PC-9 (cell line): ENCODE data around the gene GGCX. TPM values are rescaled to one million over a fixed set of nuclear protein-coding genes. Genes with fewer than 3 reads are reported as not detected.
"Not testable (repeated sequence)": the region's sequence is repeated elsewhere in the genome, so short reads cannot be mapped to it uniquely, and the experiment has no call there.

Experiments
- BruUV-seq: library from RNA; stranded (reverse); fragments of 400-500 nt; replicated peaks from 2 replicates; lab custom pipeline; 2021; lab: Mats Ljungman, UMichigan
- CTCF ChIA-PET: fragments of 300-600 bp; sonication (Branson Sonifier 250); formaldehyde crosslinking; loops from one replicate; lab custom pipeline; 2022; ENCODE audit warnings: antibody characterized with exemption; lab: Charles Lee
- POLR2A ChIA-PET: fragments of 300-600 bp; sonication (Branson Sonifier 250); formaldehyde crosslinking; loops from one replicate; lab custom pipeline; 2022; ENCODE audit warnings: antibody characterized with exemption; ENCODE audit not compliant: unreplicated experiment; lab: Charles Lee
- DNase-seq, 2 experiments: peaks; one replicate each; pipeline versions ENCODE4 v3.0.0 to v3.0.0-alpha.2; 2015 to 2022; ENCODE audit warnings: mixed read lengths in 1 of 2
- H2AFZ ChIP-seq: fragments of 200-600 bp; sonication (generic); 2 replicates; pipeline ENCODE4 v1.8.1; 2017; ENCODE audit warnings: antibody characterized with exemption
- H3F3A ChIP-seq: fragments of 200-600 bp; sonication (generic); 2 replicates; pipeline ENCODE4 v1.8.1; 2017; ENCODE audit warnings: antibody characterized with exemption, mild to moderate bottlenecking, low read depth; ENCODE audit not compliant: insufficient read depth
- H3K27ac ChIP-seq: fragments of 200-600 bp; sonication (generic); 2 replicates; pipeline ENCODE4 v1.6.1; 2016; ENCODE audit warnings: mixed run types
- H3K27me3 ChIP-seq: fragments of 200-600 bp; sonication (generic); 2 replicates; pipeline ENCODE4 v1.6.1; 2016; ENCODE audit warnings: low read depth, mixed run types; ENCODE audit not compliant: insufficient read depth
- H3K36me3 ChIP-seq: fragments of 200-600 bp; sonication (generic); 2 replicates; pipeline ENCODE4 v1.6.1; 2016; ENCODE audit warnings: low read depth, mixed run types
- H3K4me1 ChIP-seq: fragments of 200-600 bp; sonication (generic); replicated peaks from 2 replicates; pipeline ENCODE4 v1.6.1; 2016; ENCODE audit warnings: mixed run types; ENCODE audit not compliant: insufficient read depth
- H3K4me2 ChIP-seq: fragments of 200-600 bp; sonication (generic); 2 replicates; pipeline ENCODE4 v1.6.1; 2017; ENCODE audit warnings: mixed run types
- H3K4me3 ChIP-seq: fragments of 200-600 bp; sonication (generic); 2 replicates; pipeline ENCODE4 v1.6.1; 2016; ENCODE audit warnings: mixed run types
- H3K79me2 ChIP-seq: fragments of 200-600 bp; sonication (generic); 2 replicates; pipeline ENCODE4 v1.6.1; 2017; ENCODE audit warnings: low read depth, mixed run types
- H3K9me2 ChIP-seq: fragments of 200-600 bp; sonication (generic); 2 replicates; pipeline ENCODE4 v1.8.1; 2017; ENCODE audit warnings: mild to moderate bottlenecking; ENCODE audit not compliant: insufficient read depth
- H3K9me3 ChIP-seq: fragments of 200-600 bp; sonication (generic); 2 replicates; pipeline ENCODE4 v1.8.1; 2016; ENCODE audit warnings: low read depth; ENCODE audit not compliant: insufficient read depth
- H4K20me1 ChIP-seq: fragments of 200-600 bp; sonication (generic); 2 replicates; pipeline ENCODE4 v1.8.1; 2017; ENCODE audit not compliant: insufficient read depth
- EZH2 ChIP-seq: fragments of 200-600 bp; sonication (generic); IDR thresholded peaks from 2 replicates; pipeline ENCODE4 v1.8.0; 2017; ENCODE audit warnings: antibody characterized with exemption, low read depth
- intact Hi-C: fragments of 100-400 bp; cut with micrococcal nuclease; formaldehyde crosslinking; loops from one replicate; pipeline ENCODE4 v1.10.0; 2022; ENCODE audit not compliant: unreplicated experiment
- total RNA-seq: library from RNA; stranded (reverse); gene quantifications from 2 replicates; pipeline ENCODE4 v1.2.3, GENCODE V29; 2021
- TF ChIP-seq, protein P1 (sequence below): fragments of 200-600 bp; sonication (generic); conservative IDR thresholded peaks from 2 replicates; pipeline ENCODE4 v1.6.1; 2017; ENCODE audit warnings: mixed run types, antibody characterized with exemption, mild to moderate bottlenecking, moderate library complexity

The GGCX gene
- total RNA-seq, 1 experiment from 2014 or later: 30.2 TPM

DNA sequence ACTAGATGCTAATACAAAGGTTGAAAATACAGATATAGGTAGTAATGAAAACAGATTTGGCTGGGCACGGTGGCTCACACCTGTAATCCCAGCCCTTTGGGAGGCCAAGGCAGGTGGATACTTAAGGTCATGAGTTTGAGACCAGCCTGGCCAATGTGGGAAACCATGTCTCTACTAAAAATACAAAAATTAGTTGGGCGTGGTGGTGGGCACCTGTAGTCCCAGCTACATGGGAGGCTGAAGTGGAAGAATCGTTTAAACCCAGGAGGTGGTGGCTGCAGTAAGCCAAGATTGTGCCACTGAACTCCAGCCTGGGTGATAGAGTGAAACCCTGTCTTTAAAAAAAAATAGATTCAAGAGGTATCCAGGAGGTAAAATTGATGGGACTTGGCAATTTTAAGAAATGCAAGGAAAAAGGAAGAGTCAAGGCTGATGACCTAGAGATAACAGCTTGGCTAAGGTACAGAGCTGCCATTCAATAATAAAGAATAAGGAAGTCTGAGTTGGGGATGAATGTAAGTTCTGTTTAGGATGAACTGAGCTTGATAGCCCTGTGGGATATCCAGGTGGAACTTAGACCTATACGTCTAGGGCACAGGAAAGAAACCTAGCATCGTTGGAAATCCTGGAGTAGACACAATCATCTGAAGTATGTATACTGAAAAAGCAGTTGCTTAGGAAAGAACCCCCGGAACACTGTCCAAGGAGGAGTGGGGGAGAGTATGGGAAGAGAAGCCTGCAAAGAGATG is 13.3 kb downstream of the GGCX start:
- TF ChIP-seq EZH2: no peak
- TF ChIP-seq, protein P1, sequence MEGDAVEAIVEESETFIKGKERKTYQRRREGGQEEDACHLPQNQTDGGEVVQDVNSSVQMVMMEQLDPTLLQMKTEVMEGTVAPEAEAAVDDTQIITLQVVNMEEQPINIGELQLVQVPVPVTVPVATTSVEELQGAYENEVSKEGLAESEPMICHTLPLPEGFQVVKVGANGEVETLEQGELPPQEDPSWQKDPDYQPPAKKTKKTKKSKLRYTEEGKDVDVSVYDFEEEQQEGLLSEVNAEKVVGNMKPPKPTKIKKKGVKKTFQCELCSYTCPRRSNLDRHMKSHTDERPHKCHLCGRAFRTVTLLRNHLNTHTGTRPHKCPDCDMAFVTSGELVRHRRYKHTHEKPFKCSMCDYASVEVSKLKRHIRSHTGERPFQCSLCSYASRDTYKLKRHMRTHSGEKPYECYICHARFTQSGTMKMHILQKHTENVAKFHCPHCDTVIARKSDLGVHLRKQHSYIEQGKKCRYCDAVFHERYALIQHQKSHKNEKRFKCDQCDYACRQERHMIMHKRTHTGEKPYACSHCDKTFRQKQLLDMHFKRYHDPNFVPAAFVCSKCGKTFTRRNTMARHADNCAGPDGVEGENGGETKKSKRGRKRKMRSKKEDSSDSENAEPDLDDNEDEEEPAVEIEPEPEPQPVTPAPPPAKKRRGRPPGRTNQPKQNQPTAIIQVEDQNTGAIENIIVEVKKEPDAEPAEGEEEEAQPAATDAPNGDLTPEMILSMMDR: no peak

DNA sequence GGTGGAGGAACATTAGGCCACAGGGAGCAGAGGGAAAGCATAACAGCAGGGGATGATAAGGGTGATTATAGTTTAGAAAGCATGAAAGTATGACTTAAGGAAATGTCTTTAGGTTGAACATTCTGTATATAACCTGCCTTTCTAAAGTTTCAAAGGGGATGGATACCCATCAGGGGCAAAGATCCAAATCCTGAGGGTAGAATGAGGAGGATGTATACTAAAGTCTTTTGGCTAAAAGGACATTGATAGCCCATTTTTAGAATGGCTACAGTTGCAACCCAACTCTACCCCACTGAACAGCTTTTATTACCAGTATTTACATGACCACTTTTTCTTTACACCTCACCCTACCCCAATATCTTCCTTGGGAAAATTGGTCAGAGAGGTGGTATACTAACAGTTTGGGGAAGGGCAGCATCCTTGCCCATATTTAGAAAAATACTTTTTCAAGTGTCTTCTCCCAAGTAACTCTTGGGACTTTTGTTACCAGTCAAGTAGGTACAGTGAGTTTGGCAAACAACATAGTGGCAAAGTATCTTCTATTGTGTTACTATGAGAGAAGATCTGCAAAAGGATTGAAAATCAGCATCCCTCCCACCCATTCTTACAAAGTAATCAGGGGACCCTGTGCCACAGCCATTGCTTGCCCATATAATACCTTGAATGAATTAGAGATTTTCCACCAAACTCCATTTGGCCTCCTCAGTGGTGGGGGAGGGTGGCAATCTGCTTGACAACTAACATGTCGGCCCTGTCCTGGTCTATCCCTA is 14.0 kb downstream of the GGCX start:
- ChIA-PET POLR2A (no interaction called here), CTCF (no interaction called here)
- Histone ChIP-seq H3K4me3 (no peak overlapping the region), H4K20me1 (peaks cover 40% of the 10 kb centered on the region), H3K4me1 (peaks cover 12% of the 10 kb centered on the region), H3K9me3 (no peaks in the 10 kb centered on the region), H3K27me3 (no peaks in the 10 kb centered on the region), H3K27ac (peak overlapping the region; percentile 41), H3K4me2 (no peak overlapping the region), H3F3A (peaks cover 77% of the 10 kb centered on the region), H3K36me3 (peaks cover 33% of the 10 kb centered on the region), H3K9me2 (no peaks in the 10 kb centered on the region), H3K79me2 (peaks cover 15% of the 10 kb centered on the region), H2AFZ (no peak overlapping the region)
- TF ChIP-seq, protein P1: no peak
- no peak for TF ChIP-seq EZH2
- no TSS peak for BruUV-seq
- intact Hi-C loops: no loop called here
- DNase-seq: no peak

More for the DNA sequence above, 13.3 kb downstream of the GGCX start:
- intact Hi-C loops: no loop called here
- Histone ChIP-seq H3K4me1 (peaks cover 4% of the 10 kb centered on the region), H2AFZ (no peak overlapping the region), H3K4me2 (no peak overlapping the region), H3K27ac (no peak overlapping the region), H3K79me2 (peaks cover 7% of the 10 kb centered on the region), H4K20me1 (peaks cover 33% of the 10 kb centered on the region), H3K9me2 (no peaks in the 10 kb centered on the region), H3K27me3 (no peaks in the 10 kb centered on the region), H3K4me3 (no peak overlapping the region), H3K36me3 (peaks cover 25% of the 10 kb centered on the region), H3F3A (peaks cover 69% of the 10 kb centered on the region), H3K9me3 (no peaks in the 10 kb centered on the region)
- BruUV-seq: no TSS peak
- DNase-seq: no peak
- CTCF ChIA-PET: no interaction called here
- POLR2A ChIA-PET: no interaction called here

DNA sequence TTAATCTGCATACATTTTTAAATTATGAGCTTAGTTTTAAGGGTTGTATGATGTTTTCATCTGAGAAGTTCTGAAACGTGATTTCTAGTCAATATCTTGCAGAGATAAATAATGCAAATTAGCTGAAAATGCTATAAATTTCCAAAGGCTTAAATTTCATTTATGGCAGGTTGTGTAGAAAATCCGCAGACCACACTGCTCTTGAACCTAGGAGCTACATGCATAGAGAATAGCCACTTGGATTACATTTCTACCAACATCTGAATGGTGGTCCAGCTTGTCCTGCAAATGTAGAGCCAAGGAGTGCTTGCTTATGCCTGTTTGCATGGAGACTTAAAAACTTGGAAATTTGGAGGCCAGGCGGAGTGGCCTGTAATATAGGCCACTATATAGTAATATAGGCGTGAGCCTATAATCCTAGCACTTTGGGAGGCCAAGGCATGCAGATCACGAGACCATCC is 15.5 kb downstream of the GGCX start:
- H3K79me2 ChIP-seq: peaks cover 29% of the 10 kb centered on the region
- H3K4me3 ChIP-seq: no peak overlapping the region
- DNase-seq: no peak
- POLR2A ChIA-PET: interaction anchor here (0.6 to 1.0 kb wide), 5 partner anchors 11 to 489 kb away, joined by 3 to 5 read pairs (median 3); no protein-coding TSS in a partner anchor
- peaks cover 55% of the 10 kb centered on the region for H4K20me1 ChIP-seq
- H3K4me1 ChIP-seq: peaks cover 25% of the 10 kb centered on the region
- CTCF ChIA-PET: no interaction called here
- no peak for TF ChIP-seq EZH2
- TF ChIP-seq, protein P1: no peak
- H3K36me3 ChIP-seq: peaks cover 42% of the 10 kb centered on the region
- intact Hi-C loops: no loop called here
- H3K9me2 ChIP-seq: no peaks in the 10 kb centered on the region
- H2AFZ ChIP-seq: no peak overlapping the region
- no TSS peak for BruUV-seq
- H3K27ac ChIP-seq: no peak overlapping the region; the same call in 1 of the 2 replicates
- H3F3A ChIP-seq: peaks cover 91% of the 10 kb centered on the region
- H3K9me3 ChIP-seq: no peaks in the 10 kb centered on the region
- H3K4me2 ChIP-seq: no peak overlapping the region
- no peaks in the 10 kb centered on the region for H3K27me3 ChIP-seq

DNA sequence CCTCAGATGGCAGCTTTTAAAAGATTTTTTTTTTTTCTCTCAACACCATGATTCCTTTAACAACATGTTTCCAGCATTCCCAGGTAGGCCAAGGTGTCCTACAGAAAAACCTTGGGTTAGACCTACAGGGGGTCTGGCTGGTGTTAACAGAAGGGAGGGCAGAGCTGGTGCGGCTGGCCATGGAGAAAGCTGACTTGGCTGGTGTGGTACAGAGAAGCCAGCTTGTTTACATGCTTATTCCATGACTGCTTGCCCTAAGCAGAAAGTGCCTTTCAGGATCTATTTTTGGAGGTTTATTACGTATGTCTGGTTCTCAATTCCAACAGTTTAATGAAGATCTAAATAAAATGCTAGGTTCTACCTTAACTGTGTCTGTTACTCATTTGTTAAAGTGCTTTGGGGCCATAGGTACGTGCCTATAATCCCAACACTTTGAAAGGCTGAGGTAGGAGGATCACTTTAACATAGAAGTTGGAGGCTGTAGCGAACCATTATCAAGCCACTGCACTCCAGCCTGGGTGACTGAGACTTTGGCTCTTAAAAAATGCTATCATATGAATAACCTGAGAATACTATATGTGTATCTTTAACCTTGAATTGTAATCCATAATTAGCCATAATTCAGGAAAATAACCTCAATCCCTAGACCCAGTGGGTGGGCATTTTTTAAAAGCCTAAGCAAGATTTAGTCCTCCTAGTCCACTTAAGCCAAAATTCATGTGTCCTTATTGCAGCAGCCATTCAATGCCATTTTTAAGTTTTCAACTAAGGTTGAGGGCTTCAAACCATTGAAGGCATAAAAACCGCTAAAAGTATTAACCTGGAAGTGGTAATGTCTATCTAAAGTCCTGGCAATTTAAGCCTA is 16.1 kb downstream of the GGCX start:
- H3K9me2 ChIP-seq, H3K4me3 ChIP-seq, BruUV-seq, H3K27me3 ChIP-seq, H2AFZ ChIP-seq, DNase-seq, CTCF ChIA-PET, H3K27ac ChIP-seq, intact Hi-C loops, H3K9me3 ChIP-seq, H3K4me2 ChIP-seq: not testable (repeated sequence)
- peaks cover 94% of the 10 kb centered on the region for H3F3A ChIP-seq
- H3K36me3 ChIP-seq: peaks cover 49% of the 10 kb centered on the region
- H3K79me2 ChIP-seq: peaks cover 36% of the 10 kb centered on the region
- peaks cover 25% of the 10 kb centered on the region for H3K4me1 ChIP-seq
- POLR2A ChIA-PET: interaction anchor here (0.6 to 1.0 kb wide), 5 partner anchors 16 to 488 kb away, joined by 3 to 5 read pairs (median 4); partner anchors contain the start of gene GGCX
- peaks cover 61% of the 10 kb centered on the region for H4K20me1 ChIP-seq
